Astrocyte of the spinal cord (primary cell): ENCODE data around the gene HOXA4.

Source experiments
- DNase-seq: peaks from one replicate; pipeline ENCODE4 v3.0.0; 2011; ENCODE audit warnings: low read depth, low spot score
- H3K4me3 ChIP-seq: 2 replicates; pipeline ENCODE4 v1.5.1; 2011; ENCODE audit warnings: low read depth, mild to moderate bottlenecking, low read length, moderate library complexity
- CTCF ChIP-seq: IDR thresholded peaks from 2 replicates; pipeline ENCODE4 v1.5.1; 2012; ENCODE audit warnings: low read depth, mild to moderate bottlenecking, low read length, inconsistent platforms
- in situ Hi-C: cut with HindIII; loops from 2 replicates; pipeline ENCODE4 v1.10.0; 2017; ENCODE audit warnings: low sequenced_read_pairs

HOXA4 gene

GRCh38 chr7:27176962-27177794 is 46.6 kb upstream of the HOXA4 start:
- H3K4me3 ChIP-seq, result no peak overlapping the region
- TF ChIP-seq CTCF, result no peak
- in situ Hi-C loops, result no loop called here
- DNase-seq, result no peak

GRCh38 chr7:27176524-27176845 is 45.9 kb upstream of the HOXA4 start:
- no peak for DNase-seq
- in situ Hi-C loops, result no loop called here
- TF ChIP-seq CTCF, result no peak
- no peak overlapping the region for H3K4me3 ChIP-seq

GRCh38 chr7:27175626-27176523 is 45.3 kb upstream of the HOXA4 start:
- in situ Hi-C loops, result no loop called here

GRCh38 chr7:27174874-27175625 is 44.5 kb upstream of the HOXA4 start:
- DNase-seq, result no peak
- no peak for TF ChIP-seq CTCF
- in situ Hi-C loops, result loop anchor here (25.0 kb wide), 1 partner anchor 788 kb away; no protein-coding TSS in a partner anchor
- no peak overlapping the region for H3K4me3 ChIP-seq

More at GRCh38 chr7:27175626-27176523, 45.3 kb upstream of the HOXA4 start:
- TF ChIP-seq CTCF, result no peak
- no peak for DNase-seq
- no peak overlapping the region for H3K4me3 ChIP-seq

- in situ Hi-C loops, result loop anchor here (25.0 kb wide), 1 partner anchor 787 kb away; no protein-coding TSS in a partner anchor
Measured at GRCh38 chr7:27173956-27174873, 43.7 kb upstream of the HOXA4 start, which contains the start of gene HOXA10. Gene HOXA10, minus strand, starts transcription at chr7:27174320. Its CDS starts 14 bp downstream, at chr7:27174306.

More at GRCh38 chr7:27173956-27174873, 43.7 kb upstream of the HOXA4 start, which contains the start of gene HOXA10:
- peak within 1 kb of the TSS; percentile 23 for H3K4me3 ChIP-seq
- no peak for TF ChIP-seq CTCF
- DNase-seq, result no peak
